Activated T-cell treated with anti-CD3 and anti-CD28 coated beads for 24 hours (primary cell): ENCODE measurements around the gene PIK3CB.
A peak's percentile ranks its signal among the peaks of the same experiment; 100 is the strongest.
"Not testable (repeated sequence)": the region's sequence is repeated elsewhere in the genome, so short reads cannot be mapped to it uniquely, and the experiment has no call there.

Experiments used
- DNase-seq: peaks from one replicate; pipeline ENCODE4 v3.0.0-alpha.2; 2020; ENCODE audit warnings: low read depth

PIK3CB gene

GRCh38 chr3:138803006-138803653, 31.6 kb downstream of the PIK3CB start:
- DNase-seq: no peak

- not testable (repeated sequence) for DNase-seq
Measured at GRCh38 chr3:138802223-138802622, 32.5 kb downstream of the PIK3CB start.

GRCh38 chr3:138801792-138802191, 32.9 kb downstream of the PIK3CB start:
- no peak for DNase-seq

GRCh38 chr3:138800248-138800647, 34.5 kb downstream of the PIK3CB start:
- DNase-seq: no peak

GRCh38 chr3:138799822-138800221, 34.9 kb downstream of the PIK3CB start:
- DNase-seq: no peak

- no peak for DNase-seq
Measured at GRCh38 chr3:138797508-138798038, 37.2 kb downstream of the PIK3CB start.

- no peak for DNase-seq
Measured at GRCh38 chr3:138796761-138797160, 38.0 kb downstream of the PIK3CB start.

- no peak for DNase-seq
Measured at GRCh38 chr3:138786788-138787271, 47.9 kb downstream of the PIK3CB start.

GRCh38 chr3:138785951-138786350, 48.8 kb downstream of the PIK3CB start:
- DNase-seq: no peak

- not testable (repeated sequence) for DNase-seq
Measured at GRCh38 chr3:138785362-138785857, 49.3 kb downstream of the PIK3CB start.

GRCh38 chr3:138782755-138783154, 52.0 kb downstream of the PIK3CB start:
- no peak for DNase-seq

- DNase-seq: peak; percentile 5
Measured at GRCh38 chr3:138781012-138781470, 53.7 kb downstream of the PIK3CB start.

- no peak for DNase-seq
Measured at GRCh38 chr3:138778643-138779042, 56.1 kb downstream of the PIK3CB start.

GRCh38 chr3:138776961-138777360, 57.8 kb downstream of the PIK3CB start:
- no peak for DNase-seq

- no peak for DNase-seq
Measured at GRCh38 chr3:138775254-138775595, 59.5 kb downstream of the PIK3CB start.

GRCh38 chr3:138774529-138775253, 60.0 kb downstream of the PIK3CB start:
- DNase-seq: peak; percentile 28

- no peak for DNase-seq
Measured at GRCh38 chr3:138771585-138771984, 63.1 kb downstream of the PIK3CB start.

GRCh38 chr3:138769616-138770015, 65.1 kb downstream of the PIK3CB start:
- no peak for DNase-seq

- no peak for DNase-seq
Measured at GRCh38 chr3:138768946-138769345, 65.8 kb downstream of the PIK3CB start.

GRCh38 chr3:138768125-138768524, 66.6 kb downstream of the PIK3CB start:
- DNase-seq: no peak

GRCh38 chr3:138767498-138768104, 67.1 kb downstream of the PIK3CB start:
- DNase-seq: no peak

- DNase-seq: no peak
Measured at GRCh38 chr3:138761002-138761401, 73.7 kb downstream of the PIK3CB start.

- no peak for DNase-seq
Measured at GRCh38 chr3:138748190-138748589, 86.5 kb downstream of the PIK3CB start.
